ENCODE measurements around the gene WDR48. TPM values are rescaled to one million over a fixed set of nuclear protein-coding genes. Genes with fewer than 3 reads are reported as not detected.

WDR48 gene
- total and polyA plus RNA-seq, 4 donors: 17.3 to 39.3 (median 28.4) TPM

DNA sequence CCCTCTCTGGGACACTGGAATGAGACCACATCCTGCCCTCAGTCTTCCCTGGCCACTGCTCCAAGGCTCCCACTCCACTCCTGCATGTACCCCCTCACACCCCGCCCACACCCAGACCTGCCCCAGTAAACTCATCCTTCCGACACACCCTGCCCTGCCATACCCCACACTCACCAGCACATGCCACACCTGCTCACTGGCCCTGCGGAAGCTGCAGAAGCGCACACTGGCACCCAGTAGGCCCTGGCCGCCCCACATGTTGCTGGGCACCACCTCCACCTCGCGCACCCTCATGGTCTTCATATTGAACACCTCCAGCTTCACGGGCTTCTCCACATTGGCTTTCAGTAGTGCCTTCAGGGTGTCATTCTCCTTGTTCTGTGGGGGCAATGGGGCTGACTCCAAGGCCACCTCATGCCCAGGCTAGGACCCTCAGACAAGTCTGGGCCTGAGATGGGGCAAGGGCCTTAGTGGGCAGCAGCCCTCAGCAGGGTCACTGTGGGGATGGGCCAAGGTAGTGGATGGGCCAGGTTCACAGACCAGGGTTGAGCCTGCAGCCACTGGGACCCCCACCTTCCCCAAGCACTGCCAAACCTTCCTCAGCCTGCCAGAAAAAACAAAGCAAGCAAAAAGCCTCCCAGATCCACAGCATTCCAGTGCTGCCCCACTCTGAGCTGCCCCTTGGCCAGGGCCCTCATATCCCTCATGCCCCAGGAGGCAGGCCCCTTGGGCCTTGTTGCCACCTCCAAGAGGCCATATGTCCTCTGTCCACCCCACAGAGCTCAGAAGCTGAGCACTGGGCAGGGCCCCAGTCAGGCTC is 50.9 kb downstream of the WDR48 start:
- no peaks in the 10 kb centered on the region for H3K9me3 ChIP-seq (ENCODE audit: control insufficient read depth, low read length)
- ATAC-seq (ENCODE audit: low FRiP score) (no peak), DNase-seq (no peak)
- no peaks in the 10 kb centered on the region for H3K4me1 ChIP-seq (ENCODE audit: control insufficient read depth in 1 of 2, insufficient read depth in 2 of 2, low read length in 2 of 2)
- H3K4me3 ChIP-seq (ENCODE audit: low read length in 2 of 2): no peak overlapping the region
- peaks cover 0 to 9% of the 10 kb centered on the region in 2 donors for H3K36me3 ChIP-seq (ENCODE audit: control insufficient read depth in 1 of 2, insufficient read depth in 2 of 2, low read length in 1 of 2)
- H3K27me3 ChIP-seq (ENCODE audit: control insufficient read depth in 1 of 2, insufficient read depth in 2 of 2, low read length in 1 of 2): no peaks in the 10 kb centered on the region
- intact Hi-C loops (cut with DNase I): loop anchor here in 1 of 2 donors (5.0 to 10.0 kb wide), 2 partner anchors 190 to 282 kb away; partner anchors contain the start of gene SLC25A38
- H3K27ac ChIP-seq (ENCODE audit: low read depth in 1 of 2, low read length in 2 of 2): no peak overlapping the region
- 92 to 94% methylated on average over 8 of the region's 8 CpGs for WGBS, 2 donors

DNA sequence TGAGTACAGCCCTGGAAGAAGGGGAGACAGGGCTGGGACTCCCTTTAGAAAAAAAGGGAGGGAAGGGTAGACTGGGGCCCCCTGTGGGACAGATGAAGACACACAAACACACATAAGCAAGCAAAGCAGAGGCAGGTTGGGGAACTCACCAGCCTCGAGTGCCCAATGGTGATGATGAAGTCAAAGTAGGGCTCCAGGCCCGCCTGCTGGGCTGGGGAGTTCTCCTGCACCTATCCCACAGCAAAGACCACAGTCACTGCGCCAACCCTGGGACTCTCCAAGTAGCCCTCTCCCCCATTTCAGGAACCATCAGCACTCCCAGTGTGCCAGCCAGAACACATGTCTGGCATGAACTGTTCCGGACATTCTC is 51.5 kb downstream of the WDR48 start:
- no peak for DNase-seq
- H3K27ac ChIP-seq (ENCODE audit: low read depth in 1 of 2, low read length in 2 of 2): no peak overlapping the region
- ATAC-seq (ENCODE audit: low FRiP score): no peak
- 69 to 73% methylated on average over 4 of the region's 4 CpGs for WGBS, 2 donors
- H3K9me3 ChIP-seq (ENCODE audit: control insufficient read depth, low read length): no peaks in the 10 kb centered on the region
- no peaks in the 10 kb centered on the region for H3K4me1 ChIP-seq (ENCODE audit: control insufficient read depth in 1 of 2, insufficient read depth in 2 of 2, low read length in 2 of 2)
- H3K27me3 ChIP-seq (ENCODE audit: control insufficient read depth in 1 of 2, insufficient read depth in 2 of 2, low read length in 1 of 2): no peaks in the 10 kb centered on the region
- H3K4me3 ChIP-seq (ENCODE audit: low read length in 2 of 2): no peak overlapping the region
- peaks cover 0 to 6% of the 10 kb centered on the region in 2 donors for H3K36me3 ChIP-seq (ENCODE audit: control insufficient read depth in 1 of 2, insufficient read depth in 2 of 2, low read length in 1 of 2)
- intact Hi-C loops (cut with DNase I): loop anchor here in 1 of 2 donors (5.0 to 10.0 kb wide), 2 partner anchors 189 to 281 kb away; partner anchors contain the start of gene SLC25A38

DNA sequence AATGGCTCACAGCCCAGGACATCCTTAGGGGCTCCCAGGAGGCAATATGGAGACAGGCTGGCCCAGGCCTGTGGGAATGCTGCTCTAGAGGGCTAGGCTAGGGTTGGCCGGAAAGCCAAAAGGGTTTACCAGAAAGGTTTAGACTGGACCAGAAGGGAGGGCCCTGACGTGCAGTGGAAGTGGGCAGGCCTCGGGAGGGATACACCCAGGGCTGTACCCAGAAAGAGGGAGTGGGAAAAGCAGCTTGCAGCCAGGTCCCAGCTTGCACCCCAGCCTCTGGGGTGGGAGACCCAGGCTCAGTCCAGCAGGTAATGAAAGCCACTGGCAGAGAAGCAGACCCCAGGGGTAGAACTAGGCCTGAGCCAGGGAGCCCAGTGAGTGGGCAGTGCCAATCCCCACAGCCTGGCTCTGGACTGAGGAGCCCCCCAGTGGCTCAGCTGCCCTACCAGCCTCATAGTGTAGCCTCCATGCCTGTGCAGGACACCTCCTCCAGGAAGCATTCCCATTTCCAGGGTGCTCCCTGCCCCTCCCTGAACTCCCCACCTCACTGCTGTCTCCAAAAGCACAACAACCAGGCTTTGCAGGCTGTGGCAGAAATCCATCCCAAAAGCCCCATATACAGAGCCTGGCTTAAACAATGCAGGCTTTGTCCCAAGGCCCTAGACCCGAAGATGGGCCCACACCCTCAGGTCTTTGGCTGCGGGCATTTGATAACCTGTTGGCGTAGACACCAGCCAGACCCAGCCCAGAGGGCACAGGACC is 52.2 kb downstream of the WDR48 start:
- Histone ChIP-seq H3K27me3 (ENCODE audit: control insufficient read depth in 1 of 2, insufficient read depth in 2 of 2, low read length in 1 of 2) (no peaks in the 10 kb centered on the region), H3K36me3 (ENCODE audit: control insufficient read depth in 1 of 2, insufficient read depth in 2 of 2, low read length in 1 of 2) (peaks cover 0 to 2% of the 10 kb centered on the region in 2 donors), H3K27ac (ENCODE audit: low read depth in 1 of 2, low read length in 2 of 2) (no peak overlapping the region), H3K9me3 (ENCODE audit: control insufficient read depth, low read length) (no peaks in the 10 kb centered on the region), H3K4me3 (ENCODE audit: low read length in 2 of 2) (no peak overlapping the region), H3K4me1 (ENCODE audit: control insufficient read depth in 1 of 2, insufficient read depth in 2 of 2, low read length in 2 of 2) (no peaks in the 10 kb centered on the region)
- ATAC-seq (ENCODE audit: low FRiP score) (no peak), DNase-seq (no peak)
- WGBS, 2 donors: 84 to 86% methylated on average over 6 of the region's 6 CpGs
- intact Hi-C loops (cut with DNase I): loop anchor here in 1 of 2 donors (5.0 to 10.0 kb wide), 2 partner anchors 188 to 281 kb away; partner anchors contain the start of gene SLC25A38

DNA sequence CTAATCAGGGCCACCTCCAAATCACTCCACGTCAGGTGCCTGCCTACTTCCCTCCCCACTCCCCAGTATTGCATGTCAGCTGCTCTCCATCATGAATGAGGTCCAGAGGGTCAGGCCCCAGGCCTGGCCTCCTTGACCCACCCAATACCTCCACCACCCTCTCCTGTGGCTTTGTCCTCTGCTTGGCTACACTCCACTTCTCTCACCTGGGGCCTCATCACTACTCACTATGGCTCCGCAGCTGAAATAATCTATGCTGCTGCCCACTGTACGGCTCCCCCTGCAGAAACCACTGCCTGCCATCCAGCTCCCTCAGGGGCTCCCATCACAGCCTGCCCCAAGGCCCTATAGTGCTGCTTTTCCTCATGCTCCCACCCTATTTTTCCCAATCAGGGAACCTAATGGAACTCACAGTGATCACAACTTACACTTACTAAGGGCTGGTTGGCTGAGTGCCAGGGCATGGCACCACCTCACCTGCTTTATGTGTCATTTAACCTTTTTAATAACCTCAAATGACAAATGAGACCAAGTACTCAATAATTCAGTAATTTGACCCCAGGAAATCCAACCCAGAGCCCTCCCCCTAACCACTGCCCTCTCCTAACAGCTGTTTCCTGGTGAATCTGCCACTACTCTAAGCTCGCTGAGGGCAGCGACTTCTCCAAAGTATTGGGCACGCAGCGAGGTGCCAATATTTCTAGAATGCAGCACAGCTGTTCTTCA is 53.3 kb downstream of the WDR48 start:
- ATAC-seq (ENCODE audit: low FRiP score): no peak
- intact Hi-C loops (cut with DNase I): loop anchor here (5.0 to 10.0 kb wide), 5 partner anchors 77 to 280 kb away; partner anchors contain the start of gene SLC25A38 (in 2 of the 2)
- 89 to 94% methylated on average over 7 of the region's 7 CpGs for WGBS, 2 donors

DNA sequence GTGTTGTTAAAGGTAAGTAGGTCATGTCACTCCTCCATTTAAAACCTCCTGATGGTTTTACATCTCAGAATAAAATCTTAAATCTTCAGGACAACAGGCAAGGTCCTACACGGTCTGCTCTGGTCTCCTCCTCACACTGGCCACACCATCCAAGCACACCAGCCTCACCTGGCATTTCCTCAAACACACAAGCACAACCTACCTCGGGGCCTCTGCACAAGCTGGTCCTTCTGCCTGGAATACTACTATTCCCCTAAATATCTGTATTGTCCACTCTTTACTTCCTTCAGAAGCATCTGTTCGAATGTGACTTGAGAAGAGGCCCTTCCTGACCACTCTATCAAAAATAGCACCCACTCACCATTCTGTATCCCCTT is 53.9 kb downstream of the WDR48 start:
- Histone ChIP-seq H3K27ac (ENCODE audit: low read depth in 1 of 2, low read length in 2 of 2) (no peak overlapping the region), H3K4me1 (ENCODE audit: control insufficient read depth in 1 of 2, insufficient read depth in 2 of 2, low read length in 2 of 2) (no peaks in the 10 kb centered on the region), H3K36me3 (ENCODE audit: control insufficient read depth in 1 of 2, insufficient read depth in 2 of 2, low read length in 1 of 2) (no peaks in the 10 kb centered on the region), H3K4me3 (ENCODE audit: low read length in 2 of 2) (no peak overlapping the region), H3K9me3 (ENCODE audit: control insufficient read depth, low read length) (no peaks in the 10 kb centered on the region), H3K27me3 (ENCODE audit: control insufficient read depth in 1 of 2, insufficient read depth in 2 of 2, low read length in 1 of 2) (no peaks in the 10 kb centered on the region)
- ATAC-seq (ENCODE audit: low FRiP score) (no peak), DNase-seq (no peak)
- 70 to 80% methylated on average over 3 of the region's 3 CpGs for WGBS, 2 donors
- intact Hi-C loops (cut with DNase I): loop anchor here (2.0 to 10.0 kb wide), 5 partner anchors 41 to 279 kb away; partner anchors contain the start of gene SLC25A38 (in 2 of the 2)

More for the DNA sequence above, 53.3 kb downstream of the WDR48 start:
- Histone ChIP-seq H3K9me3 (ENCODE audit: control insufficient read depth, low read length) (no peaks in the 10 kb centered on the region), H3K36me3 (ENCODE audit: control insufficient read depth in 1 of 2, insufficient read depth in 2 of 2, low read length in 1 of 2) (no peaks in the 10 kb centered on the region), H3K27me3 (ENCODE audit: control insufficient read depth in 1 of 2, insufficient read depth in 2 of 2, low read length in 1 of 2) (no peaks in the 10 kb centered on the region), H3K27ac (ENCODE audit: low read depth in 1 of 2, low read length in 2 of 2) (no peak overlapping the region), H3K4me1 (ENCODE audit: control insufficient read depth in 1 of 2, insufficient read depth in 2 of 2, low read length in 2 of 2) (no peaks in the 10 kb centered on the region), H3K4me3 (ENCODE audit: low read length in 2 of 2) (no peak overlapping the region)
- DNase-seq: no peak

DNA sequence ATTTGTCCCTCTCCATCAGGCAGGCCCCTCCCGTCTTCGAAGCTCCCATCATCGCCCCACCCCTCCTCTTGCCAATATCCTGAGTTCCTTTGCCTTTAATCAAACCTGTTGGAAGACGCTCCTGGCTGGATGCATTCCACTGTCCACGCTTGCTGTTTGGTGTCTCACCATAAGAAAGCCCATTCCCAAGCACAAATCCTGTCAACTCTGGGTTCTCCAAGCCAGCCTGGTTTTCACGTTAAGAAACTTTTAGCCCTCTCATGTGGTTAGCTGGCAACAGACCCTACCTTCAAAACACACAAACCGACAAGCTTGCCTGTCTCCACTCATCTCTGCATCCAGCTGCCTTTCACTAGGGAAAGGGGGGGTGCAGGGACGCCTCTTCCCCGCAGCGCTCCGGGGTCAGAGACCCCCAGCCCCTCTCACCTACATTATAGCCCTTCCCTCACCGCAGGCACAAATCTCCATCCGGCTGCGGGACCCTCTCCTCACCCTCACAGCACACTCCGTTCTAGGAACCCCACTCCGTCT is 54.5 kb downstream of the WDR48 start:
- WGBS, 2 donors: 2 to 3% methylated on average over 16 of the region's 16 CpGs
- no peak for ATAC-seq (ENCODE audit: low FRiP score)
- intact Hi-C loops (cut with DNase I): loop anchor here (2.0 to 10.0 kb wide), 5 partner anchors 40 to 278 kb away; partner anchors contain the start of gene SLC25A38 (in 2 of the 2)

DNA sequence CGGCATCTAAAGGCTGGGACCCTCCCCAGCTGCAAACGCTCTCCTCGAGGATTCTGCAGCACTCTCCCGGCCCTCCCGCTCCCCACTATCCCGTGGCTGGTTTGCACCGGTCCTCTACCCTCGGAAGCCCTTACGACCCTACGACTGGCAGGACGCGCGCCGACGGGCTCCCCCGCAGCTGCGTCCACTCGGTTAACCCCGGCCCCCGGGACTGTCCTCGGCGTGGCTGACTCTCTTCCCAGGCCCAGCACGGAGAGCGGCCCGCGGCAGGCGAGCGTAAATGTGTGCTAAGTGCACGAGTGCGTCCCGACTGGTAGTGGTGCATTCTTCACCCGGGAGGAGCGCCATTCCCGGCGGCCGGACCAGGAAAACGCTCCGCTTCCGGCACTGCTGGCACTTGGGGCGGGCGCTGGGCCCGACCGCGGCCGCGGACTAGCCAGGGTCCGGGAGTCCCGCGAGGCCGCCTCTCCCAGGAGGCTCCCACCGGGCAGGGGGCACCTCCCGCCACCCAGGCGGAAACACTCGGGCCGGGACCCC is 55.1 kb downstream of the WDR48 start:
- peak overlapping the region; percentile 50 to 51 for H3K27ac ChIP-seq (ENCODE audit: low read depth in 1 of 2, low read length in 2 of 2)
- no peaks in the 10 kb centered on the region for H3K36me3 ChIP-seq (ENCODE audit: control insufficient read depth in 1 of 2, insufficient read depth in 2 of 2, low read length in 1 of 2)
- DNase-seq: peak; percentile 76 to 90
- intact Hi-C loops (cut with DNase I): loop anchor here (2.0 to 10.0 kb wide), 5 partner anchors 40 to 278 kb away; partner anchors contain the start of gene SLC25A38 (in 2 of the 2)
- H3K4me1 ChIP-seq (ENCODE audit: control insufficient read depth in 1 of 2, insufficient read depth in 2 of 2, low read length in 2 of 2): no peaks in the 10 kb centered on the region
- WGBS, 2 donors: 0% methylated on average over 55 of the region's 55 CpGs
- H3K27me3 ChIP-seq (ENCODE audit: control insufficient read depth in 1 of 2, insufficient read depth in 2 of 2, low read length in 1 of 2): no peaks in the 10 kb centered on the region
- H3K9me3 ChIP-seq (ENCODE audit: control insufficient read depth, low read length): no peaks in the 10 kb centered on the region
- H3K4me3 ChIP-seq (ENCODE audit: low read length in 2 of 2): peak overlapping the region; percentile 71 to 86
- ATAC-seq (ENCODE audit: low FRiP score): peak; percentile 63

More for the DNA sequence above, 54.5 kb downstream of the WDR48 start:
- DNase-seq: no peak
- Histone ChIP-seq H3K27ac (ENCODE audit: low read depth in 1 of 2, low read length in 2 of 2) (peak overlapping the region in 1 of 2 donors; percentile 51), H3K4me3 (ENCODE audit: low read length in 2 of 2) (peak overlapping the region; percentile 71 to 86), H3K9me3 (ENCODE audit: control insufficient read depth, low read length) (no peaks in the 10 kb centered on the region), H3K36me3 (ENCODE audit: control insufficient read depth in 1 of 2, insufficient read depth in 2 of 2, low read length in 1 of 2) (no peaks in the 10 kb centered on the region), H3K4me1 (ENCODE audit: control insufficient read depth in 1 of 2, insufficient read depth in 2 of 2, low read length in 2 of 2) (no peaks in the 10 kb centered on the region), H3K27me3 (ENCODE audit: control insufficient read depth in 1 of 2, insufficient read depth in 2 of 2, low read length in 1 of 2) (no peaks in the 10 kb centered on the region)
